OCI-LY7 (cell line): ENCODE results near the gene HAPLN2.

Experiments
- EZH2phosphoT487 ChIP-seq: fragments of 200-600 bp; sonication (generic); IDR thresholded peaks from 2 replicates; pipeline ENCODE4 v1.6.1; 2018; ENCODE audit warnings: low read depth, borderline replicate concordance, mild to moderate bottlenecking, mixed run types, antibody characterized with exemption, low read length, moderate library complexity, mixed read lengths
- TF ChIP-seq, protein P1 (sequence below): fragments of 200-600 bp; sonication (generic); conservative IDR thresholded peaks from 2 replicates; pipeline ENCODE4 v1.5.1; 2014; ENCODE audit warnings: mild to moderate bottlenecking, antibody characterized with exemption, low read length, moderate library complexity, mixed read lengths

DNA sequence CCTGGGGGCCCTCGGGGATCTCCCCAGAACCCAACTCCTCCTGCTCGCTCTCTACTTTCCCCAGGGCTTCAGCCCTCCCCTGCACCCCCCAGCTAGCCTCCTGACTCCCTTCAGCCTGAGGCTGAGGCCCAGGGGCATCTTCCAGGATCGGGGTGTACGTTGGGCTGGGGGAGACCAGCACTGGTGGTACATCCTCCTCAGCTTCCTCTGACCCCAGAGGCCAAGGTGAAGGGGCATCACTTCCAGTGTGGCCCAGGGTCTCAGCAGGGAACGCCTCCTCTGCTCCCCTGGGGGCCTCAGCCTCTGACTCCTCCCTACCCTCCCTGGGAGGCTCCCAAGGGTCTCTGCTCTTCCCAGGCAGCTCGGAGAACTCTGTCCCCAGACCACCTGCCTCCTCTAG lies 51.1 kb downstream of the HAPLN2 start:
- TF ChIP-seq, protein P1, sequence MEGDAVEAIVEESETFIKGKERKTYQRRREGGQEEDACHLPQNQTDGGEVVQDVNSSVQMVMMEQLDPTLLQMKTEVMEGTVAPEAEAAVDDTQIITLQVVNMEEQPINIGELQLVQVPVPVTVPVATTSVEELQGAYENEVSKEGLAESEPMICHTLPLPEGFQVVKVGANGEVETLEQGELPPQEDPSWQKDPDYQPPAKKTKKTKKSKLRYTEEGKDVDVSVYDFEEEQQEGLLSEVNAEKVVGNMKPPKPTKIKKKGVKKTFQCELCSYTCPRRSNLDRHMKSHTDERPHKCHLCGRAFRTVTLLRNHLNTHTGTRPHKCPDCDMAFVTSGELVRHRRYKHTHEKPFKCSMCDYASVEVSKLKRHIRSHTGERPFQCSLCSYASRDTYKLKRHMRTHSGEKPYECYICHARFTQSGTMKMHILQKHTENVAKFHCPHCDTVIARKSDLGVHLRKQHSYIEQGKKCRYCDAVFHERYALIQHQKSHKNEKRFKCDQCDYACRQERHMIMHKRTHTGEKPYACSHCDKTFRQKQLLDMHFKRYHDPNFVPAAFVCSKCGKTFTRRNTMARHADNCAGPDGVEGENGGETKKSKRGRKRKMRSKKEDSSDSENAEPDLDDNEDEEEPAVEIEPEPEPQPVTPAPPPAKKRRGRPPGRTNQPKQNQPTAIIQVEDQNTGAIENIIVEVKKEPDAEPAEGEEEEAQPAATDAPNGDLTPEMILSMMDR, result no peak
- TF ChIP-seq EZH2phosphoT487, result no peak
